ENCODE data around the gene FAM117B. TPM values are rescaled to one million over a fixed set of nuclear protein-coding genes. Genes with fewer than 3 reads are reported as not detected.

Gene FAM117B
- polyA plus RNA-seq, 2 donors, result 2.2 to 3.1 TPM

GRCh38 chr2:202635428-202636212 lies 851 bp downstream of the FAM117B start:
- peak overlapping the region; percentile 95 to 96 for H3K27ac ChIP-seq (ENCODE audit: low read depth in 2 of 2, low read length in 1 of 2)
- H3K4me3 ChIP-seq (ENCODE audit: low read depth in 1 of 2, low read length in 2 of 2), result peak overlapping the region; percentile 93
- no peaks in the 10 kb centered on the region for H3K9me3 ChIP-seq (ENCODE audit: control insufficient read depth in 2 of 2, insufficient read depth in 1 of 2, low read depth in 1 of 2, low read length in 1 of 2)
- 0% methylated on average over 56 to 92 of the region's 92 CpGs for WGBS, 2 donors
- no peaks in the 10 kb centered on the region for H3K36me3 ChIP-seq (ENCODE audit: control insufficient read depth in 2 of 2, insufficient read depth in 2 of 2, low read length in 1 of 2)
- H3K4me1 ChIP-seq (ENCODE audit: control insufficient read depth in 2 of 2, insufficient read depth in 2 of 2, low read length in 1 of 2), result no peaks in the 10 kb centered on the region
- no peaks in the 10 kb centered on the region for H3K27me3 ChIP-seq (ENCODE audit: control insufficient read depth in 1 of 2, insufficient read depth in 2 of 2, low read length in 2 of 2)

GRCh38 chr2:202636213-202636513 lies 1.4 kb downstream of the FAM117B start:
- H3K36me3 ChIP-seq (ENCODE audit: control insufficient read depth in 2 of 2, insufficient read depth in 2 of 2, low read length in 1 of 2), result no peaks in the 10 kb centered on the region
- H3K4me1 ChIP-seq (ENCODE audit: control insufficient read depth in 2 of 2, insufficient read depth in 2 of 2, low read length in 1 of 2), result no peaks in the 10 kb centered on the region
- 5% methylated on average over 2 of the region's 2 CpGs for WGBS, 2 donors
- no peaks in the 10 kb centered on the region for H3K27me3 ChIP-seq (ENCODE audit: control insufficient read depth in 1 of 2, insufficient read depth in 2 of 2, low read length in 2 of 2)
- H3K4me3 ChIP-seq (ENCODE audit: low read depth in 1 of 2, low read length in 2 of 2), result peak overlapping the region; percentile 20 to 93
- no peaks in the 10 kb centered on the region for H3K9me3 ChIP-seq (ENCODE audit: control insufficient read depth in 2 of 2, insufficient read depth in 1 of 2, low read depth in 1 of 2, low read length in 1 of 2)
- peak overlapping the region; percentile 74 to 82 for H3K27ac ChIP-seq (ENCODE audit: low read depth in 2 of 2, low read length in 1 of 2)

- Histone ChIP-seq H3K4me3 (ENCODE audit: low read depth in 1 of 2, low read length in 2 of 2) (no peak overlapping the region), H3K27me3 (ENCODE audit: control insufficient read depth in 1 of 2, insufficient read depth in 2 of 2, low read length in 2 of 2) (no peaks in the 10 kb centered on the region), H3K36me3 (ENCODE audit: control insufficient read depth in 2 of 2, insufficient read depth in 2 of 2, low read length in 1 of 2) (no peaks in the 10 kb centered on the region), H3K27ac (ENCODE audit: low read depth in 2 of 2, low read length in 1 of 2) (no peak overlapping the region), H3K4me1 (ENCODE audit: control insufficient read depth in 2 of 2, insufficient read depth in 2 of 2, low read length in 1 of 2) (no peaks in the 10 kb centered on the region), H3K9me3 (ENCODE audit: control insufficient read depth in 2 of 2, insufficient read depth in 1 of 2, low read depth in 1 of 2, low read length in 1 of 2) (no peaks in the 10 kb centered on the region)
- 82 to 86% methylated on average over 6 of the region's 6 CpGs for WGBS, 2 donors
Measured at GRCh38 chr2:202638721-202639120, 4.0 kb downstream of the FAM117B start.

GRCh38 chr2:202639231-202639630 lies 4.5 kb downstream of the FAM117B start:
- H3K4me1 ChIP-seq (ENCODE audit: control insufficient read depth in 2 of 2, insufficient read depth in 2 of 2, low read length in 1 of 2), result no peaks in the 10 kb centered on the region
- no peak overlapping the region for H3K27ac ChIP-seq (ENCODE audit: low read depth in 2 of 2, low read length in 1 of 2)
- WGBS, 2 donors, result 61 to 77% methylated on average over 3 of the region's 3 CpGs

GRCh38 chr2:202642567-202642966 lies 7.8 kb downstream of the FAM117B start:
- H3K4me1 ChIP-seq (ENCODE audit: control insufficient read depth in 2 of 2, insufficient read depth in 2 of 2, low read length in 1 of 2), result no peaks in the 10 kb centered on the region
- WGBS, 2 donors, result 45 to 46% methylated on average over 2 of the region's 2 CpGs
- no peak overlapping the region for H3K4me3 ChIP-seq (ENCODE audit: low read depth in 1 of 2, low read length in 2 of 2)
- no peaks in the 10 kb centered on the region for H3K9me3 ChIP-seq (ENCODE audit: control insufficient read depth in 2 of 2, insufficient read depth in 1 of 2, low read depth in 1 of 2, low read length in 1 of 2)
- H3K27me3 ChIP-seq (ENCODE audit: control insufficient read depth in 1 of 2, insufficient read depth in 2 of 2, low read length in 2 of 2), result no peaks in the 10 kb centered on the region
- no peak overlapping the region for H3K27ac ChIP-seq (ENCODE audit: low read depth in 2 of 2, low read length in 1 of 2)
- H3K36me3 ChIP-seq (ENCODE audit: control insufficient read depth in 2 of 2, insufficient read depth in 2 of 2, low read length in 1 of 2), result no peaks in the 10 kb centered on the region

More at GRCh38 chr2:202639231-202639630, 4.5 kb downstream of the FAM117B start:
- Histone ChIP-seq H3K27me3 (ENCODE audit: control insufficient read depth in 1 of 2, insufficient read depth in 2 of 2, low read length in 2 of 2) (no peaks in the 10 kb centered on the region), H3K9me3 (ENCODE audit: control insufficient read depth in 2 of 2, insufficient read depth in 1 of 2, low read depth in 1 of 2, low read length in 1 of 2) (no peaks in the 10 kb centered on the region), H3K4me3 (ENCODE audit: low read depth in 1 of 2, low read length in 2 of 2) (no peak overlapping the region), H3K36me3 (ENCODE audit: control insufficient read depth in 2 of 2, insufficient read depth in 2 of 2, low read length in 1 of 2) (no peaks in the 10 kb centered on the region)

GRCh38 chr2:202643012-202643858 lies 8.5 kb downstream of the FAM117B start:
- Histone ChIP-seq H3K36me3 (ENCODE audit: control insufficient read depth in 2 of 2, insufficient read depth in 2 of 2, low read length in 1 of 2) (no peaks in the 10 kb centered on the region), H3K27me3 (ENCODE audit: control insufficient read depth in 1 of 2, insufficient read depth in 2 of 2, low read length in 2 of 2) (no peaks in the 10 kb centered on the region), H3K4me1 (ENCODE audit: control insufficient read depth in 2 of 2, insufficient read depth in 2 of 2, low read length in 1 of 2) (no peaks in the 10 kb centered on the region), H3K9me3 (ENCODE audit: control insufficient read depth in 2 of 2, insufficient read depth in 1 of 2, low read depth in 1 of 2, low read length in 1 of 2) (no peaks in the 10 kb centered on the region), H3K4me3 (ENCODE audit: low read depth in 1 of 2, low read length in 2 of 2) (no peak overlapping the region), H3K27ac (ENCODE audit: low read depth in 2 of 2, low read length in 1 of 2) (no peak overlapping the region)
- WGBS, 2 donors, result 67 to 71% methylated on average over 5 of the region's 5 CpGs

GRCh38 chr2:202652119-202652518 lies 17.4 kb downstream of the FAM117B start:
- no peaks in the 10 kb centered on the region for H3K27me3 ChIP-seq (ENCODE audit: control insufficient read depth in 1 of 2, insufficient read depth in 2 of 2, low read length in 2 of 2)
- H3K4me1 ChIP-seq (ENCODE audit: control insufficient read depth in 2 of 2, insufficient read depth in 2 of 2, low read length in 1 of 2), result no peaks in the 10 kb centered on the region
- H3K36me3 ChIP-seq (ENCODE audit: control insufficient read depth in 2 of 2, insufficient read depth in 2 of 2, low read length in 1 of 2), result no peaks in the 10 kb centered on the region
- H3K9me3 ChIP-seq (ENCODE audit: control insufficient read depth in 2 of 2, insufficient read depth in 1 of 2, low read depth in 1 of 2, low read length in 1 of 2), result no peaks in the 10 kb centered on the region
- no peak overlapping the region for H3K27ac ChIP-seq (ENCODE audit: low read depth in 2 of 2, low read length in 1 of 2)
- H3K4me3 ChIP-seq (ENCODE audit: low read depth in 1 of 2, low read length in 2 of 2), result no peak overlapping the region
- WGBS, 2 donors, result 95 to 96% methylated on average over 4 of the region's 4 CpGs

GRCh38 chr2:202653890-202654289 lies 19.1 kb downstream of the FAM117B start:
- H3K4me1 ChIP-seq (ENCODE audit: control insufficient read depth in 2 of 2, insufficient read depth in 2 of 2, low read length in 1 of 2), result no peaks in the 10 kb centered on the region
- no peaks in the 10 kb centered on the region for H3K27me3 ChIP-seq (ENCODE audit: control insufficient read depth in 1 of 2, insufficient read depth in 2 of 2, low read length in 2 of 2)
- WGBS, 2 donors, result 75 to 79% methylated on average over 4 of the region's 4 CpGs
- no peak overlapping the region for H3K4me3 ChIP-seq (ENCODE audit: low read depth in 1 of 2, low read length in 2 of 2)
- H3K27ac ChIP-seq (ENCODE audit: low read depth in 2 of 2, low read length in 1 of 2), result no peak overlapping the region
- H3K36me3 ChIP-seq (ENCODE audit: control insufficient read depth in 2 of 2, insufficient read depth in 2 of 2, low read length in 1 of 2), result no peaks in the 10 kb centered on the region
- no peaks in the 10 kb centered on the region for H3K9me3 ChIP-seq (ENCODE audit: control insufficient read depth in 2 of 2, insufficient read depth in 1 of 2, low read depth in 1 of 2, low read length in 1 of 2)

- Histone ChIP-seq H3K4me3 (ENCODE audit: low read depth in 1 of 2, low read length in 2 of 2) (no peak overlapping the region), H3K36me3 (ENCODE audit: control insufficient read depth in 2 of 2, insufficient read depth in 2 of 2, low read length in 1 of 2) (no peaks in the 10 kb centered on the region), H3K9me3 (ENCODE audit: control insufficient read depth in 2 of 2, insufficient read depth in 1 of 2, low read depth in 1 of 2, low read length in 1 of 2) (no peaks in the 10 kb centered on the region), H3K4me1 (ENCODE audit: control insufficient read depth in 2 of 2, insufficient read depth in 2 of 2, low read length in 1 of 2) (no peaks in the 10 kb centered on the region), H3K27me3 (ENCODE audit: control insufficient read depth in 1 of 2, insufficient read depth in 2 of 2, low read length in 2 of 2) (no peaks in the 10 kb centered on the region), H3K27ac (ENCODE audit: low read depth in 2 of 2, low read length in 1 of 2) (no peak overlapping the region)
Measured at GRCh38 chr2:202657876-202658275, 23.1 kb downstream of the FAM117B start.
